Activated CD8-positive, alpha-beta T cell treated with anti-CD3 and anti-CD28 coated beads, Interleukin-2, amount 10 ng/mL, durations not matched to agents 7 days and 5 days (primary cell): ENCODE results near the gene NDUFAF4. TPM values are rescaled to one million over a fixed set of nuclear protein-coding genes. Genes with fewer than 3 reads are reported as not detected.

ENCODE experiments used
- ATAC-seq: fragments of 150-1000 bp; cut with Tn5 transposase; one replicate; pipeline ENCODE4 v1.10.0; 2021; ENCODE audit warnings: moderate library complexity
- CTCF ChIA-PET: fragments of 350-600 bp; sonication (Branson Sonifier 250); formaldehyde crosslinking; loops from one replicate; lab custom pipeline; 2021; ENCODE audit warnings: antibody characterized with exemption; lab: Charles Lee
- POLR2A ChIA-PET: fragments of 350-600 bp; sonication (Branson Sonifier 250); formaldehyde crosslinking; loops from one replicate; lab custom pipeline; 2021; ENCODE audit warnings: antibody characterized with exemption; lab: Charles Lee
- DNase-seq: peaks from one replicate; pipeline ENCODE4 v3.0.0-alpha.2; 2020
- H3K27ac Mint-ChIP-seq: one replicate; pipeline ENCODE4 v1.8.0; 2021; ENCODE audit warnings: mild to moderate bottlenecking, mixed read lengths
- H3K27me3 Mint-ChIP-seq: one replicate; pipeline ENCODE4 v1.8.0; 2021; ENCODE audit warnings: low read depth, mixed read lengths
- H3K36me3 Mint-ChIP-seq: one replicate; pipeline ENCODE4 v1.8.0; 2021; ENCODE audit warnings: low read depth, mixed read lengths
- H3K4me1 Mint-ChIP-seq: one replicate; pipeline ENCODE4 v1.8.0; 2021; ENCODE audit warnings: low read depth, mixed read lengths
- H3K4me3 Mint-ChIP-seq: one replicate; pipeline ENCODE4 v1.8.0; 2021; ENCODE audit warnings: mild to moderate bottlenecking, mixed read lengths
- H3K9me3 Mint-ChIP-seq: one replicate; pipeline ENCODE4 v1.8.0; 2022; ENCODE audit warnings: mixed read lengths; ENCODE audit not compliant: insufficient read depth
- total RNA-seq, 2 experiments: library from RNA; stranded (reverse); gene quantifications; one replicate each; pipeline ENCODE4 v1.2.3, GENCODE V29; 2021

NDUFAF4 gene
- total RNA-seq, 2 experiments from 2014 or later = 42.3 to 42.5 TPM

- Mint-ChIP-seq H3K4me3 (no peak overlapping the region), H3K27ac (no peak overlapping the region), H3K9me3 (no peaks in the 10 kb centered on the region), H3K4me1 (no peaks in the 10 kb centered on the region), H3K36me3 (no peaks in the 10 kb centered on the region), H3K27me3 (peaks cover 31% of the 10 kb centered on the region)
- CTCF ChIA-PET = no interaction called here
- ATAC-seq (no peak), DNase-seq (no peak)
- POLR2A ChIA-PET = no interaction called here
Observed at GRCh38 chr6:96861588-96861987, 36.1 kb downstream of the NDUFAF4 start.

GRCh38 chr6:96856856-96857255 is 40.8 kb downstream of the NDUFAF4 start:
- POLR2A ChIA-PET = no interaction called here

GRCh38 chr6:96853083-96853482 is 44.6 kb downstream of the NDUFAF4 start:
- Mint-ChIP-seq H3K9me3 (no peaks in the 10 kb centered on the region), H3K4me1 (no peaks in the 10 kb centered on the region), H3K27ac (no peak overlapping the region), H3K27me3 (peaks cover 8% of the 10 kb centered on the region), H3K4me3 (no peak overlapping the region), H3K36me3 (no peaks in the 10 kb centered on the region)
- ATAC-seq (no peak), DNase-seq (no peak)
- CTCF ChIA-PET = no interaction called here
- POLR2A ChIA-PET = no interaction called here

More at GRCh38 chr6:96856856-96857255, 40.8 kb downstream of the NDUFAF4 start:
- H3K4me1 Mint-ChIP-seq = no peaks in the 10 kb centered on the region
- ATAC-seq (no peak), DNase-seq (no peak)
- H3K4me3 Mint-ChIP-seq = no peak overlapping the region
- no peaks in the 10 kb centered on the region for H3K9me3 Mint-ChIP-seq
- peaks cover 10% of the 10 kb centered on the region for H3K27me3 Mint-ChIP-seq
- CTCF ChIA-PET = no interaction called here
- H3K36me3 Mint-ChIP-seq = no peaks in the 10 kb centered on the region
- H3K27ac Mint-ChIP-seq = no peak overlapping the region

- no peak for DNase-seq
- no peak for ATAC-seq
- POLR2A ChIA-PET = no interaction called here
- Mint-ChIP-seq H3K36me3 (no peaks in the 10 kb centered on the region), H3K27me3 (peaks cover 5% of the 10 kb centered on the region), H3K4me3 (no peak overlapping the region), H3K27ac (no peak overlapping the region), H3K9me3 (no peaks in the 10 kb centered on the region), H3K4me1 (no peaks in the 10 kb centered on the region)
- CTCF ChIA-PET = no interaction called here
Observed at GRCh38 chr6:96852605-96853004, 45.1 kb downstream of the NDUFAF4 start.

GRCh38 chr6:96851858-96852257 is 45.8 kb downstream of the NDUFAF4 start:
- ATAC-seq (no peak), DNase-seq (no peak)
- Mint-ChIP-seq H3K4me3 (no peak overlapping the region), H3K27me3 (peaks cover 11% of the 10 kb centered on the region), H3K27ac (no peak overlapping the region), H3K36me3 (no peaks in the 10 kb centered on the region), H3K4me1 (no peaks in the 10 kb centered on the region), H3K9me3 (no peaks in the 10 kb centered on the region)
- POLR2A ChIA-PET = no interaction called here
- CTCF ChIA-PET = no interaction called here

GRCh38 chr6:96849615-96850014 is 48.1 kb downstream of the NDUFAF4 start:
- H3K36me3 Mint-ChIP-seq = no peaks in the 10 kb centered on the region
- CTCF ChIA-PET = no interaction called here
- H3K4me3 Mint-ChIP-seq = no peak overlapping the region
- H3K9me3 Mint-ChIP-seq = peaks cover 9% of the 10 kb centered on the region
- DNase-seq = no peak
- ATAC-seq = no peak
- H3K4me1 Mint-ChIP-seq = no peaks in the 10 kb centered on the region
- H3K27me3 Mint-ChIP-seq = peaks cover 17% of the 10 kb centered on the region
- no peak overlapping the region for H3K27ac Mint-ChIP-seq
- POLR2A ChIA-PET = no interaction called here

GRCh38 chr6:96844530-96844929 is 53.2 kb downstream of the NDUFAF4 start:
- ATAC-seq (no peak), DNase-seq (no peak)
- Mint-ChIP-seq H3K36me3 (no peaks in the 10 kb centered on the region), H3K4me1 (no peaks in the 10 kb centered on the region), H3K27ac (no peak overlapping the region), H3K27me3 (peaks cover 36% of the 10 kb centered on the region), H3K4me3 (no peak overlapping the region), H3K9me3 (peaks cover 9% of the 10 kb centered on the region)
- POLR2A ChIA-PET = no interaction called here
- CTCF ChIA-PET = no interaction called here

- Mint-ChIP-seq H3K4me1 (peaks cover 15% of the 10 kb centered on the region), H3K9me3 (peaks cover 5% of the 10 kb centered on the region), H3K4me3 (no peak overlapping the region), H3K36me3 (no peaks in the 10 kb centered on the region), H3K27me3 (peaks cover 48% of the 10 kb centered on the region), H3K27ac (no peak overlapping the region)
- ATAC-seq (no peak), DNase-seq (no peak)
- ChIA-PET POLR2A (no interaction called here), CTCF (no interaction called here)
Observed at GRCh38 chr6:96841345-96841744, 56.3 kb downstream of the NDUFAF4 start.

Other genes with a start within 250 kb of the NDUFAF4 start
- 1 to 10 TPM; 1.2 to 1.6 TPM for gene GPR63, start 60.4 kb downstream of the NDUFAF4 start, total RNA-seq
- under 1 TPM; 0.57 to 0.95 TPM for gene KLHL32, start 26.8 kb upstream of the NDUFAF4 start, total RNA-seq